Measurements from ENCODE around the gene MRPS2.

GRCh38 chr9:135498381-135499126, 1.9 kb upstream of the MRPS2 start:
- TF ChIP-seq POLR2A (IDR thresholded peaks at IDR 0.05) = no peak
- TF ChIP-seq CTCF (IDR thresholded peaks at IDR 0.05) = no peak
- TF ChIP-seq POLR2AphosphoS5 (IDR thresholded peaks at IDR 0.05) = no peak
